GM12874 (cell line): Measurements from ENCODE around the gene PPP2R3B.

Experiments
- TF ChIP-seq, protein P1 (sequence below): IDR thresholded peaks from 2 replicates; pipeline ENCODE4 v1.5.1; 2011; ENCODE audit warnings: low read depth, mild to moderate bottlenecking, control low read depth, low read length, moderate library complexity; ENCODE audit not compliant: insufficient read depth

Gene PPP2R3B

GRCh38 chrX:346034-346813 is 40.5 kb downstream of the PPP2R3B start:
- TF ChIP-seq, protein P1, sequence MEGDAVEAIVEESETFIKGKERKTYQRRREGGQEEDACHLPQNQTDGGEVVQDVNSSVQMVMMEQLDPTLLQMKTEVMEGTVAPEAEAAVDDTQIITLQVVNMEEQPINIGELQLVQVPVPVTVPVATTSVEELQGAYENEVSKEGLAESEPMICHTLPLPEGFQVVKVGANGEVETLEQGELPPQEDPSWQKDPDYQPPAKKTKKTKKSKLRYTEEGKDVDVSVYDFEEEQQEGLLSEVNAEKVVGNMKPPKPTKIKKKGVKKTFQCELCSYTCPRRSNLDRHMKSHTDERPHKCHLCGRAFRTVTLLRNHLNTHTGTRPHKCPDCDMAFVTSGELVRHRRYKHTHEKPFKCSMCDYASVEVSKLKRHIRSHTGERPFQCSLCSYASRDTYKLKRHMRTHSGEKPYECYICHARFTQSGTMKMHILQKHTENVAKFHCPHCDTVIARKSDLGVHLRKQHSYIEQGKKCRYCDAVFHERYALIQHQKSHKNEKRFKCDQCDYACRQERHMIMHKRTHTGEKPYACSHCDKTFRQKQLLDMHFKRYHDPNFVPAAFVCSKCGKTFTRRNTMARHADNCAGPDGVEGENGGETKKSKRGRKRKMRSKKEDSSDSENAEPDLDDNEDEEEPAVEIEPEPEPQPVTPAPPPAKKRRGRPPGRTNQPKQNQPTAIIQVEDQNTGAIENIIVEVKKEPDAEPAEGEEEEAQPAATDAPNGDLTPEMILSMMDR, result no peak

DNA sequence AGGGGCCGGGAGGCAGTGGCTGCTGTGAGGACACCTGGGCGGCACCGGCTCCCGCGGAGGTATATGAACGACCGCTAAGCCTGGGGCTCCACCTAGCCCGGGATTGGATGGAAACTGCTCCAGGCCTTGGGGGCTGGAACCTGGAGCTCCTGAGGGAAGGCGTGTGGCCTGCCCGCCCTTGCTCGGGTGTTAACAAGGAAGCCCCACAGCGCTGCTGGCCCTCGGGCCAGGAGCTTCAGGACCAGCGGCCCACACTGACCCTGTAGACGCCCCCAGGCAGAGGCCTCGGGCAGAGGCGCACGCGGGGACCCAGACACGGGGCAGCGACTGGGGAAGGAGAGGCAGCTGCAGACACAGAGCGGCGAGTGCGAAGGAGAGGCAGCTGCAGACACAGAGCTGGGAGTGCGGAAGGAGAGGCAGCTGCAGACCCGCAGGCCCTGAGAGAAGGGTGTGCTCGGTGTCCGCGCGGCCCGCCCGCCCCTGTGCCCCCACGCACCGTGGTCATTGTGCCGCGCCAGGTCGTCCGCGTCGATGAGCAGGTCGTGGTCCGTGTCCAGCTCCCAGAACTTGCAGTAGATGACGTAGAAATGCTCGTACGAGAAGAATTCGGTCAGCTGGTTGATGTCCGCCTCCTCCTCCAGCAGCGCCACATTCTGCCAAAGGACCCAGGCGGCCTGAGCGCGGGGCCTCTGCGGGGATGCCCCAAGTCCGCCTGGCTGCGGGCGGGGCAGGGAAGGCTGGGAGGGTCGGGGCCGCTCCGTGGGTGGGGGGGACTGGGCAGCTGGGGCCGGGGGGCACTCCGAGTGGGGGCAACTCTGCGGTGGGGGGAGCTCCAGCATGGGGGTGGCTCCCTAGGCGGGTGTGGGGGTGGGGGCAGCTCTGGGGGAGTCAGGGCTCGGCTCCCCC is 41.4 kb downstream of the PPP2R3B start:
- TF ChIP-seq, protein P1, result no peak

GRCh38 chrX:344371-344901 is 42.3 kb downstream of the PPP2R3B start:
- TF ChIP-seq, protein P1, result no peak

- TF ChIP-seq, protein P1, result no peak
Observed at GRCh38 chrX:341541-342101, 45.1 kb downstream of the PPP2R3B start.

DNA sequence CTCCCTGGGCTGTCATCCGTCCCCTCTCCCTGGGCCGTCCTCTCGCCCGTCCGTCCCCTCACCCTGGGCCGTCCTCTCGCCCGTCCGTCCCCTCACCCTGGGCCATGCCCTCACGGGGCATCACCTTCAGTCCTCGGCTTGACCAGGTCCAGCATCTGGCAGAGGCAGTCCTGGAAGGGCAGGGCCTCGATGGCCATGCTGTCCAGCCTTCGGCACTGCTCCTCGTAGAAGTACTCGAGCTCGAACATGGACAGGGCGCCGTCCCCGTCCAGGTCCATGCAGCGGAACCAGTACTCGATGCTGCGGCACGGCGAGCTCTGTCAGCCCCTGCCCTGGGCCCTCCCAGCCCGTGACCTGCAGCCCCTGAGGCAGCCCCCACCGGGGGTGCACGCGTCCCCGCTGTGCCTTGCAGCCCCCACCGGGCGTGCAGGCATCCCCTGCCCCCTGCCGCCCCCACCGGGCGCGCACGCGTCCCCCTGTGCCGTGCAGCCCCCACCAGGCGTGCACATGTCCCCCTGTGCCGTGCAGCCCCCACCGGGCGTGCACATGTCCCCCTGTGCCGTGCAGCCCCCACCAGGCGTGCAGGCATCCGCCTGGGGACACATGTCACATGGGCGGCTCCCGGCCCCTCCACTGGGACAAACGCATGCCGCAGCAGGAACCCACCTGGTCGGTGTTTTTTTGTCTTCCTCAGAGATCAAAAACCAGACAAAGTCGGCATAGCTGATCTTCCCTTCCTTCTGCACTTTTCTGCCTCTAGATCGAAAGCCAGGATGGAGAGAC is 45.9 kb downstream of the PPP2R3B start:
- TF ChIP-seq, protein P1, result no peak

DNA sequence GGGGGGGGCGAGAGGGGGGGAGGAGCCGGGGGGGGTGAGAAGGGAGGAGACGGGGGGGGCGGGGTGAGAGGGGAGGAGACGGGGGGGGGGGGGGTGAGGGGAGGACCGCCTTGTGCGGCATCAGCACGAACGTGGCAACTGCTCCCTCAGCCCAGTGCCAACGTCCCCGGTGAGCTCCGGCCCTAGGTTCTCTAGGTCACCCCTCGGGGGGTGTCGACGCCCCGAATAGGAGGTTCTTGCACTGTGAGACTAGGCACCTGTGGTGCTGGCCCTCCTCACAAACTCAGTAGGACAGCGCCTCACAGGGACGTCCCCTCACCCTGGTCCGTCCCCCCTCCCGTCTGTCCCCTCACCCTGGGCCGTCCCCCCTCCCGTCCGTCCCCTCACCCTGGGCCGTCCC is 46.6 kb downstream of the PPP2R3B start:
- TF ChIP-seq, protein P1, result no peak
